ENCODE data around the gene MAGOH. TPM values are rescaled to one million over a fixed set of nuclear protein-coding genes. Genes with fewer than 3 reads are reported as not detected.

MAGOH gene
- total and polyA plus RNA-seq, 2 donors (not counting 3 experiments of a cell fraction or from before 2014, with no cell fraction given): 25.9 to 60.1 TPM

- BruUV-seq (replicated peaks): no TSS peak
- no peak overlapping the region for H3K9ac ChIP-seq (replicated peaks; ENCODE audit: extremely low read depth, insufficient read depth, low read length)
- POLR2A ChIA-PET: no interaction called here
These were observed 55.0 kb downstream of the MAGOH start for GRCh38 chr1:53183095-53183990.

More at GRCh38 chr1:53183095-53183990, 55.0 kb downstream of the MAGOH start:
- H2AFZ ChIP-seq (ENCODE audit: low read depth, low read length): no peak overlapping the region
- H3K79me2 ChIP-seq (ENCODE audit: control insufficient read depth, insufficient read depth, low read length): no peaks in the 10 kb centered on the region
- H3K4me2 ChIP-seq (ENCODE audit: insufficient read depth, low read length): no peak overlapping the region
- H4K20me1 ChIP-seq (replicated peaks; ENCODE audit: control insufficient read depth, extremely low read depth, insufficient read depth, low read length): no peaks in the 10 kb centered on the region
- no peak for TF ChIP-seq MAX (IDR thresholded peaks at IDR 0.05; ENCODE audit: insufficient read depth, insufficient read length)
- no peak for TF ChIP-seq POLR2A (IDR thresholded peaks at IDR 0.05; ENCODE audit: low read depth, low read length)
- no peak for TF ChIP-seq EZH2 (IDR thresholded peaks at IDR 0.05; ENCODE audit: borderline replicate concordance, low read depth, low read length, severe bottlenecking)
- no peak for TF ChIP-seq CTCF (IDR thresholded peaks at IDR 0.05; ENCODE audit: extremely low read depth in 1 of 2, insufficient read depth in 1 of 2, low read depth in 1 of 2, low read length in 2 of 2)
- no peak for TF ChIP-seq JUN (IDR thresholded peaks at IDR 0.05; ENCODE audit: borderline replicate concordance, insufficient read depth, insufficient read length, low read depth)
- TF ChIP-seq FOS (IDR thresholded peaks at IDR 0.05; ENCODE audit: borderline replicate concordance, insufficient read depth, low read length): no peak
- TF ChIP-seq MYC (IDR thresholded peaks at IDR 0.05; ENCODE audit: low read depth, low read length): no peak
- TF ChIP-seq POLR2AphosphoS5 (IDR thresholded peaks at IDR 0.05; ENCODE audit: insufficient read depth, low read depth, low read length): no peak
- TF ChIP-seq GATA2 (IDR thresholded peaks at IDR 0.05; ENCODE audit: insufficient read depth, insufficient read length, low read depth, low read length): no peak
- intact Hi-C loops (cut with micrococcal nuclease): loop anchor here (5.0 kb wide), 1 partner anchor 261 kb away; the partner anchor contains the start of gene ECHDC2
- H3K9me1 ChIP-seq (replicated peaks; ENCODE audit: control insufficient read depth, extremely low read depth, insufficient read depth, low read length): no peaks in the 10 kb centered on the region
- DNase-seq (ENCODE audit: low read depth, low spot score) (no peak), FAIRE-seq (no peak)
- peaks cover 3% of the 10 kb centered on the region in 2 experiments for H3K27me3 ChIP-seq (ENCODE audit: control insufficient read depth in 2 of 2, insufficient read depth in 2 of 2, low read length in 2 of 2)
- no peak overlapping the region for H3K4me3 ChIP-seq (replicated peaks in 1 of 3; ENCODE audit: insufficient read depth in 1 of 3, low read depth in 1 of 3, low read length in 3 of 3)
- dilution Hi-C loops (cut with MboI; ENCODE audit: extremely low pct_ligation_motif_present, low sequenced_read_pairs): no loop called here
- no peaks in the 10 kb centered on the region for H3K9me3 ChIP-seq (replicated peaks; ENCODE audit: control insufficient read depth, insufficient read depth, low read length)
- CTCF ChIA-PET: interaction anchor here (0.6 to 5.1 kb wide), 24 partner anchors 9 to 1813 kb away, joined by 3 to 46 read pairs (median 4); partner anchors contain the start of gene ZYG11A
- no peaks in the 10 kb centered on the region for H3K4me1 ChIP-seq (ENCODE audit: control insufficient read depth, extremely low read depth, insufficient read depth, low read length)
- no peaks in the 10 kb centered on the region for H3K36me3 ChIP-seq (ENCODE audit: control insufficient read depth in 2 of 2, extremely low read depth in 1 of 2, insufficient read depth in 2 of 2, low read length in 2 of 2)
- no peak overlapping the region for H3K27ac ChIP-seq (ENCODE audit: insufficient read depth, low read depth, low read length)
